CD4-positive, alpha-beta T cell treated with Interleukin-1 beta for 1 hour (primary cell): ENCODE measurements around the gene RAD1.

ENCODE experiments used
- DNase-seq, 2 donors: peaks; one replicate each; pipeline ENCODE4 v3.0.0-alpha.2; 2020 to 2022

The RAD1 gene

GRCh38 chr5:34858790-34859189 lies 56.5 kb downstream of the RAD1 start:
- DNase-seq = no peak

DNA sequence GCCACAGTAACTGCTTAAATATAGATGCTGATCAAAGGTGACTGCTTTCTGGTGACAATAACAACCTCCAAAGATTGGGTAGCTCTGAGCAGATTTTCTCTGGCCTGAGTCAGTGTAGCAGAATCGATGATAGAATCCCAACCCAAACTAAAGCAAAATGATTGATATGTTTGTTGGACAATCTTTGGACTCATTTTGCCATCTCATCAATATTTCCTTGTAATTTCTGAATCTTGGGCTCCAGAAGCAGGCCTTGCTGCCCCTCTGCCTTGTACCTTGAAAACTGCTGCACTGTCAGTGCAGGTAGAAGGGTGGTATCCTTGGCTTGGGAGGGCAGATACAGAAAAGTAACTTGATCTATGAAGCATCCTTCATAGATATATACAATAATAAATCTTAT lies 57.4 kb downstream of the RAD1 start:
- DNase-seq = no peak

- DNase-seq = no peak
Measured at GRCh38 chr5:34857161-34857560, 58.1 kb downstream of the RAD1 start.
